DOHH2 (cell line): ENCODE data around the gene TRIB2.

Source experiments
- EZH2phosphoT487 ChIP-seq: fragments of 200-600 bp; sonication (generic); IDR thresholded peaks from 2 replicates; pipeline ENCODE4 v1.6.1; 2017; ENCODE audit warnings: borderline replicate concordance, mild to moderate bottlenecking, antibody characterized with exemption, low read length, moderate library complexity, mixed read lengths
- TF ChIP-seq, protein P1 (sequence below): fragments of 200-600 bp; sonication (generic); IDR thresholded peaks from one replicate; pipeline ENCODE4 v1.5.1; 2014; ENCODE audit warnings: antibody characterized with exemption, mild to moderate bottlenecking, low read depth, low read length; ENCODE audit not compliant: poor library complexity, severe bottlenecking

GRCh38 chr2:12754643-12755042 lies 37.9 kb downstream of the TRIB2 start:
- TF ChIP-seq, protein P1, sequence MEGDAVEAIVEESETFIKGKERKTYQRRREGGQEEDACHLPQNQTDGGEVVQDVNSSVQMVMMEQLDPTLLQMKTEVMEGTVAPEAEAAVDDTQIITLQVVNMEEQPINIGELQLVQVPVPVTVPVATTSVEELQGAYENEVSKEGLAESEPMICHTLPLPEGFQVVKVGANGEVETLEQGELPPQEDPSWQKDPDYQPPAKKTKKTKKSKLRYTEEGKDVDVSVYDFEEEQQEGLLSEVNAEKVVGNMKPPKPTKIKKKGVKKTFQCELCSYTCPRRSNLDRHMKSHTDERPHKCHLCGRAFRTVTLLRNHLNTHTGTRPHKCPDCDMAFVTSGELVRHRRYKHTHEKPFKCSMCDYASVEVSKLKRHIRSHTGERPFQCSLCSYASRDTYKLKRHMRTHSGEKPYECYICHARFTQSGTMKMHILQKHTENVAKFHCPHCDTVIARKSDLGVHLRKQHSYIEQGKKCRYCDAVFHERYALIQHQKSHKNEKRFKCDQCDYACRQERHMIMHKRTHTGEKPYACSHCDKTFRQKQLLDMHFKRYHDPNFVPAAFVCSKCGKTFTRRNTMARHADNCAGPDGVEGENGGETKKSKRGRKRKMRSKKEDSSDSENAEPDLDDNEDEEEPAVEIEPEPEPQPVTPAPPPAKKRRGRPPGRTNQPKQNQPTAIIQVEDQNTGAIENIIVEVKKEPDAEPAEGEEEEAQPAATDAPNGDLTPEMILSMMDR: no peak
- TF ChIP-seq EZH2phosphoT487: no peak
